Sigmoid colon (tissue), 4 donors: Measurements from ENCODE around the gene GNAQ.

ENCODE experiments used
- CTCF ChIP-seq, 4 experiments: fragments of 450-650 bp in 3 of 4; fragments of 200-600 bp in 1 of 4; IDR thresholded peaks; one replicate each; pipeline ENCODE4 v1.5.1; 2016 to 2019; ENCODE audit warnings: antibody characterized with exemption in 4 of 4, mild to moderate bottlenecking in 3 of 4, moderate library complexity in 2 of 4
- EP300 ChIP-seq, 4 donors: sonication (generic); formaldehyde crosslinking; IDR thresholded peaks; one replicate each; pipeline ENCODE4 v1.6.1; 2017; ENCODE audit warnings: antibody characterized with exemption in 4 of 4

GRCh38 chr9:77854916-77855311, 176.7 kb downstream of the GNAQ start:
- no peak for TF ChIP-seq CTCF (IDR thresholded peaks at IDR 0.05)
- no peak for TF ChIP-seq EP300 (IDR thresholded peaks at IDR 0.05)
